Activated T-cell treated with anti-CD3 and anti-CD28 coated beads, Interleukin-2, amount 50 U/mL, for 24 hours (primary cell): ENCODE data around the gene CD7.
"Not testable (repeated sequence)": the region's sequence is repeated elsewhere in the genome, so short reads cannot be mapped to it uniquely, and the experiment has no call there.

Experiments
- DNase-seq: peaks from one replicate; pipeline ENCODE4 v3.0.0-alpha.2; 2020
- H3K27ac Mint-ChIP-seq: 2 replicates; pipeline ENCODE4 v1.8.0; 2020; ENCODE audit warnings: mild to moderate bottlenecking, mixed read lengths
- H3K27me3 Mint-ChIP-seq: 2 replicates; pipeline ENCODE4 v1.8.0; 2020; ENCODE audit warnings: mixed read lengths
- H3K36me3 Mint-ChIP-seq: 2 replicates; pipeline ENCODE4 v1.8.0; 2020; ENCODE audit warnings: low read depth, mixed read lengths
- H3K4me1 Mint-ChIP-seq: 2 replicates; pipeline ENCODE4 v1.8.0; 2020; ENCODE audit warnings: low read depth, mixed read lengths
- H3K4me3 Mint-ChIP-seq: 2 replicates; pipeline ENCODE4 v1.8.0; 2020; ENCODE audit warnings: mild to moderate bottlenecking, moderate library complexity, mixed read lengths
- H3K9me3 Mint-ChIP-seq: 2 replicates; pipeline ENCODE4 v1.8.0; 2020; ENCODE audit warnings: mixed read lengths

The CD7 gene

GRCh38 chr17:82317394-82318168 lies at the start of gene CD7:
Gene CD7, minus strand, starts transcription at chr17:82317608. Its CDS starts 113 bp downstream, at chr17:82317495.
- no peaks in the 10 kb centered on the region for H3K9me3 Mint-ChIP-seq
- peaks cover 54% of the 10 kb centered on the region for H3K36me3 Mint-ChIP-seq
- DNase-seq = peak; percentile 84
- H3K4me3 Mint-ChIP-seq = no peak within 1 kb of the TSS
- peaks cover 22% of the 10 kb centered on the region for H3K4me1 Mint-ChIP-seq
- H3K27me3 Mint-ChIP-seq = no peaks in the 10 kb centered on the region
- no peak within 1 kb of the TSS for H3K27ac Mint-ChIP-seq

GRCh38 chr17:82366749-82367148 lies 49.3 kb upstream of the CD7 start:
- no peak overlapping the region for H3K27ac Mint-ChIP-seq
- no peaks in the 10 kb centered on the region for H3K9me3 Mint-ChIP-seq
- peaks cover 21% of the 10 kb centered on the region for H3K27me3 Mint-ChIP-seq
- no peak overlapping the region for H3K4me3 Mint-ChIP-seq
- H3K36me3 Mint-ChIP-seq = no peaks in the 10 kb centered on the region
- no peak for DNase-seq
- peaks cover 10% of the 10 kb centered on the region for H3K4me1 Mint-ChIP-seq

- no peak for DNase-seq
- Mint-ChIP-seq H3K4me1 (peaks cover 5% of the 10 kb centered on the region), H3K27ac (no peak overlapping the region), H3K4me3 (no peak overlapping the region), H3K27me3 (peaks cover 15% of the 10 kb centered on the region), H3K36me3 (no peaks in the 10 kb centered on the region), H3K9me3 (no peaks in the 10 kb centered on the region)
These were observed 48.3 kb upstream of the CD7 start for GRCh38 chr17:82365606-82366295.

- H3K36me3 Mint-ChIP-seq = no peaks in the 10 kb centered on the region
These were observed 44.7 kb upstream of the CD7 start for GRCh38 chr17:82361885-82362633.

GRCh38 chr17:82359451-82360074 lies 42.2 kb upstream of the CD7 start:
- not testable (repeated sequence) for H3K9me3 Mint-ChIP-seq, DNase-seq, H3K36me3 Mint-ChIP-seq, H3K4me1 Mint-ChIP-seq, H3K27ac Mint-ChIP-seq, H3K4me3 Mint-ChIP-seq
- H3K27me3 Mint-ChIP-seq = peaks cover 15% of the 10 kb centered on the region

More at GRCh38 chr17:82361885-82362633, 44.7 kb upstream of the CD7 start:
- Mint-ChIP-seq H3K4me3 (no peak overlapping the region), H3K27me3 (peaks cover 6% of the 10 kb centered on the region), H3K27ac (peak overlapping the region; percentile 41), H3K9me3 (peaks cover 3% of the 10 kb centered on the region), H3K4me1 (peaks cover 7% of the 10 kb centered on the region)
- no peak for DNase-seq

GRCh38 chr17:82358465-82359350 lies 41.3 kb upstream of the CD7 start, which contains the start of gene TEX19:
Gene TEX19, plus strand, starts transcription at chr17:82359247. Its CDS starts 2,904 bp downstream, at chr17:82362151.
- H3K4me3 Mint-ChIP-seq = no peak within 1 kb of the TSS
- H3K4me1 Mint-ChIP-seq = peaks cover 7% of the 10 kb centered on the region
- DNase-seq = peak; percentile 46
- H3K27ac Mint-ChIP-seq = no peak within 1 kb of the TSS
- peaks cover 3% of the 10 kb centered on the region for H3K9me3 Mint-ChIP-seq
- no peaks in the 10 kb centered on the region for H3K36me3 Mint-ChIP-seq
- peaks cover 15% of the 10 kb centered on the region for H3K27me3 Mint-ChIP-seq

GRCh38 chr17:82357394-82357793 lies 40.0 kb upstream of the CD7 start:
- peaks cover 3% of the 10 kb centered on the region for H3K9me3 Mint-ChIP-seq
- H3K4me1 Mint-ChIP-seq = peaks cover 7% of the 10 kb centered on the region
- no peak for DNase-seq
- H3K36me3 Mint-ChIP-seq = no peaks in the 10 kb centered on the region
- H3K4me3 Mint-ChIP-seq = no peak overlapping the region
- H3K27ac Mint-ChIP-seq = no peak overlapping the region
- peaks cover 15% of the 10 kb centered on the region for H3K27me3 Mint-ChIP-seq

- no peak overlapping the region for H3K4me3 Mint-ChIP-seq
- H3K36me3 Mint-ChIP-seq = no peaks in the 10 kb centered on the region
- H3K9me3 Mint-ChIP-seq = peaks cover 3% of the 10 kb centered on the region
- H3K27me3 Mint-ChIP-seq = peaks cover 15% of the 10 kb centered on the region
- no peak for DNase-seq
- peaks cover 10% of the 10 kb centered on the region for H3K4me1 Mint-ChIP-seq
- no peak overlapping the region for H3K27ac Mint-ChIP-seq
These were observed 39.5 kb upstream of the CD7 start for GRCh38 chr17:82356845-82357355.

GRCh38 chr17:82355770-82356427 lies 38.5 kb upstream of the CD7 start:
- peaks cover 15% of the 10 kb centered on the region for H3K27me3 Mint-ChIP-seq
- no peaks in the 10 kb centered on the region for H3K36me3 Mint-ChIP-seq
- H3K9me3 Mint-ChIP-seq = peaks cover 3% of the 10 kb centered on the region
- H3K27ac Mint-ChIP-seq = no peak overlapping the region
- peaks cover 11% of the 10 kb centered on the region for H3K4me1 Mint-ChIP-seq
- no peak for DNase-seq
- no peak overlapping the region for H3K4me3 Mint-ChIP-seq

GRCh38 chr17:82354804-82355308 lies 37.4 kb upstream of the CD7 start:
- no peak for DNase-seq
- Mint-ChIP-seq H3K36me3 (no peaks in the 10 kb centered on the region), H3K9me3 (peaks cover 3% of the 10 kb centered on the region), H3K4me1 (peaks cover 11% of the 10 kb centered on the region), H3K4me3 (no peak overlapping the region), H3K27me3 (peaks cover 15% of the 10 kb centered on the region), H3K27ac (no peak overlapping the region)

- Mint-ChIP-seq H3K27me3 (peaks cover 15% of the 10 kb centered on the region), H3K4me1 (peaks cover 7% of the 10 kb centered on the region), H3K9me3 (no peaks in the 10 kb centered on the region), H3K4me3 (no peak overlapping the region), H3K27ac (no peak overlapping the region), H3K36me3 (no peaks in the 10 kb centered on the region)
- no peak for DNase-seq
These were observed 36.1 kb upstream of the CD7 start for GRCh38 chr17:82353484-82353883.

- DNase-seq = peak; percentile 85
- H3K4me1 Mint-ChIP-seq = peaks cover 3% of the 10 kb centered on the region
These were observed 34.5 kb upstream of the CD7 start for GRCh38 chr17:82351713-82352488.

More at GRCh38 chr17:82351713-82352488, 34.5 kb upstream of the CD7 start:
- no peak overlapping the region for H3K27ac Mint-ChIP-seq
- H3K27me3 Mint-ChIP-seq = peaks cover 12% of the 10 kb centered on the region
- H3K4me3 Mint-ChIP-seq = no peak overlapping the region
- H3K9me3 Mint-ChIP-seq = no peaks in the 10 kb centered on the region
- no peaks in the 10 kb centered on the region for H3K36me3 Mint-ChIP-seq
